DND-41 (cell line): ENCODE data around the gene ZNF845.

Source experiments
- CTCF ChIP-seq: IDR thresholded peaks from 2 replicates; pipeline ENCODE4 v1.5.1; 2012; ENCODE audit warnings: borderline replicate concordance, low read length, moderate library complexity, mild to moderate bottlenecking; ENCODE audit not compliant: poor library complexity, severe bottlenecking; ENCODE audit errors: extremely low read depth
- EZH2 ChIP-seq: IDR thresholded peaks from 3 replicates; pipeline ENCODE4 v1.6.1; 2012; ENCODE audit warnings: borderline replicate concordance, low read depth, mild to moderate bottlenecking, moderate library complexity, low read length, inconsistent platforms; ENCODE audit not compliant: severe bottlenecking

- TF ChIP-seq CTCF (no peak), EZH2 (no peak)
Measured at GRCh38 chr19:53328967-53329366, 4.6 kb upstream of the ZNF845 start.
